A673 (cell line): ENCODE measurements around the gene FGFBP2.

Experiments used
- EZH2 ChIP-seq: fragments of 200-600 bp; sonication (generic); IDR thresholded peaks from 2 replicates; pipeline ENCODE4 v1.6.1; 2017; ENCODE audit warnings: borderline replicate concordance, low read depth, mild to moderate bottlenecking, mixed read lengths, antibody characterized with exemption, low read length; ENCODE audit not compliant: poor library complexity, severe bottlenecking
- TF ChIP-seq, protein P1 (sequence below): fragments of 300-800, 200-600 bp; sonication (generic); conservative IDR thresholded peaks from 2 replicates; pipeline ENCODE4 v1.5.1; 2017; ENCODE audit warnings: low read depth, mild to moderate bottlenecking, antibody characterized with exemption, low read length, moderate library complexity, mixed read lengths

DNA sequence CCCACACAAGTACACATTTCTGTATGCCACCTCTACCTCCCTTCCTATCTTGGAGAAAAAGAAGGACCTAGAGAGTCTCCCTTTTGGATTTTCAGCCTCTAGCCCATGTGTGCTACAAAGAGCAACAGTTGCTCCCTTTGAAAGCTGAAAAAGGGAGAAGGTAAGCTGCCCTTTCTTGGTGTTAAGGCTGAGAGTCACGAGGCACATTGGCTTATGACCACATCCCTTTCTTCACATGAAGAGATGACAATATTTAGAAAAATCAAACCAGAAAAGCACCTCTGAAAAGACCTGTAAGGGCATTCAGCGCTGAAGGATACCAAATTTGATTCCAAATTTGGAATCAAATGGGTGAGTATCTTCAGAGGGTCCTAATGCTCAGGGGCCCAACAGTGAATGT is 18.1 kb downstream of the FGFBP2 start:
- TF ChIP-seq, protein P1, sequence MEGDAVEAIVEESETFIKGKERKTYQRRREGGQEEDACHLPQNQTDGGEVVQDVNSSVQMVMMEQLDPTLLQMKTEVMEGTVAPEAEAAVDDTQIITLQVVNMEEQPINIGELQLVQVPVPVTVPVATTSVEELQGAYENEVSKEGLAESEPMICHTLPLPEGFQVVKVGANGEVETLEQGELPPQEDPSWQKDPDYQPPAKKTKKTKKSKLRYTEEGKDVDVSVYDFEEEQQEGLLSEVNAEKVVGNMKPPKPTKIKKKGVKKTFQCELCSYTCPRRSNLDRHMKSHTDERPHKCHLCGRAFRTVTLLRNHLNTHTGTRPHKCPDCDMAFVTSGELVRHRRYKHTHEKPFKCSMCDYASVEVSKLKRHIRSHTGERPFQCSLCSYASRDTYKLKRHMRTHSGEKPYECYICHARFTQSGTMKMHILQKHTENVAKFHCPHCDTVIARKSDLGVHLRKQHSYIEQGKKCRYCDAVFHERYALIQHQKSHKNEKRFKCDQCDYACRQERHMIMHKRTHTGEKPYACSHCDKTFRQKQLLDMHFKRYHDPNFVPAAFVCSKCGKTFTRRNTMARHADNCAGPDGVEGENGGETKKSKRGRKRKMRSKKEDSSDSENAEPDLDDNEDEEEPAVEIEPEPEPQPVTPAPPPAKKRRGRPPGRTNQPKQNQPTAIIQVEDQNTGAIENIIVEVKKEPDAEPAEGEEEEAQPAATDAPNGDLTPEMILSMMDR = no peak
- no peak for TF ChIP-seq EZH2
